ENCODE measurements around the gene PRKAG2.

Gene PRKAG2

GRCh38 chr7:151789380-151789947 is 87.5 kb downstream of the PRKAG2 start:
- H3K9me2 ChIP-seq (replicated peaks; ENCODE audit: low read depth, low read length), result no peaks in the 10 kb centered on the region
- no peaks in the 10 kb centered on the region for H3K9me3 ChIP-seq (ENCODE audit: insufficient read depth, low read depth, low read length)
- no peak overlapping the region for H3K4me2 ChIP-seq (ENCODE audit: low read depth, low read length, poor library complexity, severe bottlenecking)
- H3K79me2 ChIP-seq (ENCODE audit: insufficient read depth, low read length), result no peaks in the 10 kb centered on the region
- H3F3A ChIP-seq (ENCODE audit: low read depth), result no peaks in the 10 kb centered on the region
- no peaks in the 10 kb centered on the region for H4K20me1 ChIP-seq (ENCODE audit: insufficient read depth, low read length, poor library complexity, severe bottlenecking)
- H3K4me1 ChIP-seq (ENCODE audit: insufficient read depth, low read length, poor library complexity, severe bottlenecking), result no peaks in the 10 kb centered on the region
- no peak for TF ChIP-seq CTCF (conservative IDR thresholded peaks at IDR 0.05; ENCODE audit: low read length)
- TF ChIP-seq EZH2phosphoT487 (IDR thresholded peaks at IDR 0.05; ENCODE audit: borderline replicate concordance), result no peak
- H3K4me3 ChIP-seq (ENCODE audit: low read length, poor library complexity, severe bottlenecking), result no peak overlapping the region
- H2AFZ ChIP-seq (ENCODE audit: low read length), result no peak overlapping the region
- no peaks in the 10 kb centered on the region for H3K27me3 ChIP-seq (ENCODE audit: insufficient read depth, low read length, poor library complexity, severe bottlenecking)
- H3K9ac ChIP-seq (ENCODE audit: low read depth, low read length, poor library complexity, severe bottlenecking), result no peak overlapping the region
- no peaks in the 10 kb centered on the region for H3K36me3 ChIP-seq (ENCODE audit: insufficient read depth, low read length)

GRCh38 chr7:151787348-151787747 is 89.6 kb downstream of the PRKAG2 start:
- TF ChIP-seq EZH2phosphoT487 (IDR thresholded peaks at IDR 0.05; ENCODE audit: borderline replicate concordance) (no peak), CTCF (conservative IDR thresholded peaks at IDR 0.05; ENCODE audit: low read length) (no peak)

GRCh38 chr7:151786936-151787335 is 90.0 kb downstream of the PRKAG2 start:
- Histone ChIP-seq H3F3A (ENCODE audit: low read depth) (no peaks in the 10 kb centered on the region), H3K36me3 (ENCODE audit: insufficient read depth, low read length) (no peaks in the 10 kb centered on the region), H3K79me2 (ENCODE audit: insufficient read depth, low read length) (no peaks in the 10 kb centered on the region), H3K4me3 (ENCODE audit: low read length, poor library complexity, severe bottlenecking) (no peak overlapping the region), H3K4me2 (ENCODE audit: low read depth, low read length, poor library complexity, severe bottlenecking) (no peak overlapping the region), H3K9me2 (replicated peaks; ENCODE audit: low read depth, low read length) (no peaks in the 10 kb centered on the region), H3K27me3 (ENCODE audit: insufficient read depth, low read length, poor library complexity, severe bottlenecking) (no peaks in the 10 kb centered on the region), H3K9me3 (ENCODE audit: insufficient read depth, low read depth, low read length) (no peaks in the 10 kb centered on the region), H2AFZ (ENCODE audit: low read length) (no peak overlapping the region), H4K20me1 (ENCODE audit: insufficient read depth, low read length, poor library complexity, severe bottlenecking) (no peaks in the 10 kb centered on the region), H3K9ac (ENCODE audit: low read depth, low read length, poor library complexity, severe bottlenecking) (no peak overlapping the region), H3K4me1 (ENCODE audit: insufficient read depth, low read length, poor library complexity, severe bottlenecking) (no peaks in the 10 kb centered on the region)
- TF ChIP-seq CTCF (conservative IDR thresholded peaks at IDR 0.05; ENCODE audit: low read length), result no peak
- no peak for TF ChIP-seq EZH2phosphoT487 (IDR thresholded peaks at IDR 0.05; ENCODE audit: borderline replicate concordance)

More at GRCh38 chr7:151787348-151787747, 89.6 kb downstream of the PRKAG2 start:
- no peak overlapping the region for H2AFZ ChIP-seq (ENCODE audit: low read length)
- no peaks in the 10 kb centered on the region for H3K36me3 ChIP-seq (ENCODE audit: insufficient read depth, low read length)
- no peak overlapping the region for H3K9ac ChIP-seq (ENCODE audit: low read depth, low read length, poor library complexity, severe bottlenecking)
- no peak overlapping the region for H3K4me2 ChIP-seq (ENCODE audit: low read depth, low read length, poor library complexity, severe bottlenecking)
- H4K20me1 ChIP-seq (ENCODE audit: insufficient read depth, low read length, poor library complexity, severe bottlenecking), result no peaks in the 10 kb centered on the region
- H3K4me3 ChIP-seq (ENCODE audit: low read length, poor library complexity, severe bottlenecking), result no peak overlapping the region
- no peaks in the 10 kb centered on the region for H3K79me2 ChIP-seq (ENCODE audit: insufficient read depth, low read length)
- no peaks in the 10 kb centered on the region for H3F3A ChIP-seq (ENCODE audit: low read depth)
- H3K4me1 ChIP-seq (ENCODE audit: insufficient read depth, low read length, poor library complexity, severe bottlenecking), result no peaks in the 10 kb centered on the region
- no peaks in the 10 kb centered on the region for H3K27me3 ChIP-seq (ENCODE audit: insufficient read depth, low read length, poor library complexity, severe bottlenecking)
- no peaks in the 10 kb centered on the region for H3K9me2 ChIP-seq (replicated peaks; ENCODE audit: low read depth, low read length)
- no peaks in the 10 kb centered on the region for H3K9me3 ChIP-seq (ENCODE audit: insufficient read depth, low read depth, low read length)
